Activated T-cell treated with anti-CD3 and anti-CD28 coated beads, Interleukin-2, amount 50 U/mL, for 72 hours (primary cell): Measurements from ENCODE around the gene MAN1B1. TPM values are rescaled to one million over a fixed set of nuclear protein-coding genes. Genes with fewer than 3 reads are reported as not detected.
"Not testable (repeated sequence)": the region's sequence is repeated elsewhere in the genome, so short reads cannot be mapped to it uniquely, and the experiment has no call there.

Experiments
- ATAC-seq, 2 donors: fragments of 150-1000 bp; cut with Tn5 transposase; replicated peaks in 1 of 2; 2 replicates each; pipeline ENCODE4 v1.10.0; 2021; ENCODE audit warnings: moderate library complexity in 2 of 2, mild to moderate bottlenecking in 1 of 2
- DNase-seq, 2 donors: peaks; one replicate each; pipeline ENCODE4 v3.0.0; 2021 to 2022; ENCODE audit warnings: mixed read lengths in 1 of 2
- H3K27ac Mint-ChIP-seq: one replicate; pipeline ENCODE4 v1.8.0; 2022; ENCODE audit warnings: mild to moderate bottlenecking, moderate library complexity, mixed read lengths
- H3K27me3 Mint-ChIP-seq: one replicate; pipeline ENCODE4 v1.8.0; 2022; ENCODE audit warnings: low read depth, mixed read lengths
- H3K36me3 Mint-ChIP-seq, 2 donors: one replicate each; pipeline ENCODE4 v1.8.0; 2022; ENCODE audit warnings: mixed read lengths in 2 of 2, mild to moderate bottlenecking in 1 of 2; ENCODE audit not compliant: insufficient read depth in 2 of 2
- H3K4me1 Mint-ChIP-seq: one replicate; pipeline ENCODE4 v1.8.0; 2022; ENCODE audit warnings: low read depth, mixed read lengths
- H3K4me3 Mint-ChIP-seq, 2 donors: one replicate each; pipeline ENCODE4 v1.8.0; 2022; ENCODE audit warnings: mild to moderate bottlenecking in 2 of 2, mixed read lengths in 2 of 2, moderate library complexity in 2 of 2
- H3K9me3 Mint-ChIP-seq, 2 donors: one replicate each; pipeline ENCODE4 v1.8.0; 2022; ENCODE audit warnings: mixed read lengths in 2 of 2
- total RNA-seq, 2 donors: library from RNA; stranded (reverse); gene quantifications; one replicate each; pipeline ENCODE4 v1.2.3, GENCODE V29; 2022

Gene MAN1B1
- total RNA-seq, 2 donors from 2014 or later, result 40.3 to 45.8 TPM

- Mint-ChIP-seq H3K9me3 (no peaks in the 10 kb centered on the region), H3K27me3 (peaks cover 2% of the 10 kb centered on the region), H3K4me3 (peak overlapping the region; percentile 92 to 97), H3K36me3 (peaks cover 0 to 2% of the 10 kb centered on the region in 2 donors), H3K4me1 (peaks cover 30% of the 10 kb centered on the region), H3K27ac (no peak overlapping the region)
- ATAC-seq (peak; percentile 97 to 98), DNase-seq (peak; percentile 93 to 94)
Measured at GRCh38 chr9:137129456-137130175, 42.8 kb downstream of the MAN1B1 start.

- H3K27ac Mint-ChIP-seq, result peak overlapping the region; percentile 33
- no peaks in the 10 kb centered on the region for H3K9me3 Mint-ChIP-seq
- peaks cover 0 to 2% of the 10 kb centered on the region in 2 donors for H3K36me3 Mint-ChIP-seq
- peaks cover 30% of the 10 kb centered on the region for H3K4me1 Mint-ChIP-seq
- peak; percentile 20 to 24 for ATAC-seq
- H3K27me3 Mint-ChIP-seq, result peaks cover 7% of the 10 kb centered on the region
- peak; percentile 18 to 23 for DNase-seq
- peak overlapping the region; percentile 88 to 91 for H3K4me3 Mint-ChIP-seq
Measured at GRCh38 chr9:137130176-137130755, 43.5 kb downstream of the MAN1B1 start.

GRCh38 chr9:137134191-137134590, 47.4 kb downstream of the MAN1B1 start:
- H3K9me3 Mint-ChIP-seq, result no peaks in the 10 kb centered on the region
- DNase-seq (no peak), ATAC-seq (no peak)
- H3K27ac Mint-ChIP-seq, result no peak overlapping the region
- H3K4me1 Mint-ChIP-seq, result peaks cover 17% of the 10 kb centered on the region
- H3K27me3 Mint-ChIP-seq, result peaks cover 38% of the 10 kb centered on the region
- H3K36me3 Mint-ChIP-seq, result no peaks in the 10 kb centered on the region
- no peak overlapping the region for H3K4me3 Mint-ChIP-seq

GRCh38 chr9:137135154-137135553, 48.4 kb downstream of the MAN1B1 start:
- not testable (repeated sequence) for H3K4me3 Mint-ChIP-seq

GRCh38 chr9:137136261-137136880, 49.6 kb downstream of the MAN1B1 start:
- Mint-ChIP-seq H3K36me3 (no peaks in the 10 kb centered on the region), H3K27ac (no peak overlapping the region), H3K4me3 (no peak overlapping the region), H3K27me3 (peaks cover 54% of the 10 kb centered on the region), H3K9me3 (no peaks in the 10 kb centered on the region), H3K4me1 (peaks cover 11% of the 10 kb centered on the region)
- DNase-seq (no peak), ATAC-seq (no peak)

More at GRCh38 chr9:137135154-137135553, 48.4 kb downstream of the MAN1B1 start:
- Mint-ChIP-seq H3K4me1 (peaks cover 17% of the 10 kb centered on the region), H3K27me3 (peaks cover 47% of the 10 kb centered on the region)
- not testable (repeated sequence) for ATAC-seq, H3K9me3 Mint-ChIP-seq, H3K36me3 Mint-ChIP-seq, H3K27ac Mint-ChIP-seq, DNase-seq

- no peak overlapping the region for H3K27ac Mint-ChIP-seq
- ATAC-seq, result no peak
Measured at GRCh38 chr9:137136881-137137607, 50.3 kb downstream of the MAN1B1 start.

GRCh38 chr9:137138058-137138721, 51.4 kb downstream of the MAN1B1 start:
- DNase-seq (no peak), ATAC-seq (no peak)
- peaks cover 67% of the 10 kb centered on the region for H3K27me3 Mint-ChIP-seq

More at GRCh38 chr9:137136881-137137607, 50.3 kb downstream of the MAN1B1 start:
- Mint-ChIP-seq H3K4me1 (peaks cover 11% of the 10 kb centered on the region), H3K9me3 (no peaks in the 10 kb centered on the region), H3K4me3 (no peak overlapping the region), H3K27me3 (peaks cover 60% of the 10 kb centered on the region), H3K36me3 (no peaks in the 10 kb centered on the region)
- DNase-seq, result no peak

GRCh38 chr9:137138722-137139467, 52.1 kb downstream of the MAN1B1 start, which contains the start of gene GRIN1:
Gene GRIN1, plus strand, starts transcription at chr9:137139154. Its CDS starts 333 bp downstream, at chr9:137139487.
- Mint-ChIP-seq H3K36me3 (no peaks in the 10 kb centered on the region), H3K4me3 (no peak within 1 kb of the TSS), H3K27ac (no peak within 1 kb of the TSS), H3K9me3 (no peaks in the 10 kb centered on the region), H3K27me3 (peaks cover 67% of the 10 kb centered on the region), H3K4me1 (peaks cover 11% of the 10 kb centered on the region)
- DNase-seq (peak; percentile 43 to 48), ATAC-seq (peak; percentile 61 to 67)

More at GRCh38 chr9:137138058-137138721, 51.4 kb downstream of the MAN1B1 start:
- peaks cover 11% of the 10 kb centered on the region for H3K4me1 Mint-ChIP-seq
- no peaks in the 10 kb centered on the region for H3K36me3 Mint-ChIP-seq
- no peak overlapping the region for H3K27ac Mint-ChIP-seq
- H3K9me3 Mint-ChIP-seq, result no peaks in the 10 kb centered on the region
- no peak overlapping the region for H3K4me3 Mint-ChIP-seq

- H3K27ac Mint-ChIP-seq, result no peak overlapping the region
- H3K27me3 Mint-ChIP-seq, result peaks cover 65% of the 10 kb centered on the region
- no peaks in the 10 kb centered on the region for H3K36me3 Mint-ChIP-seq
- no peaks in the 10 kb centered on the region for H3K9me3 Mint-ChIP-seq
- no peak for DNase-seq
- peaks cover 11% of the 10 kb centered on the region for H3K4me1 Mint-ChIP-seq
- H3K4me3 Mint-ChIP-seq, result no peak overlapping the region
- ATAC-seq, result no peak
Measured at GRCh38 chr9:137139468-137140150, 52.8 kb downstream of the MAN1B1 start.

GRCh38 chr9:137140151-137141012, 53.6 kb downstream of the MAN1B1 start:
- Mint-ChIP-seq H3K9me3 (no peaks in the 10 kb centered on the region), H3K36me3 (no peaks in the 10 kb centered on the region), H3K27me3 (peaks cover 60% of the 10 kb centered on the region), H3K4me1 (peaks cover 11% of the 10 kb centered on the region), H3K4me3 (no peak overlapping the region), H3K27ac (no peak overlapping the region)
- DNase-seq, result no peak
- no peak for ATAC-seq
